SK-N-MC (cell line): ENCODE measurements around the gene TNRC6C.
A peak's percentile ranks its signal among the peaks of the same experiment; 100 is the strongest.

Experiments used
- DNase-seq: peaks from one replicate; pipeline ENCODE4 v3.0.0-alpha.2; 2011; ENCODE audit warnings: low read depth, low spot score
- H3K27ac ChIP-seq: fragments of 200-600 bp; sonication (generic); 2 replicates; pipeline ENCODE4 v1.5.1; 2016; ENCODE audit warnings: mixed run types
- H3K36me3 ChIP-seq: fragments of 200-600 bp; sonication (generic); 2 replicates; pipeline ENCODE4 v1.6.1; 2017; ENCODE audit warnings: antibody characterized with exemption, low read length, mixed read lengths; ENCODE audit not compliant: insufficient read depth
- H3K4me3 ChIP-seq: fragments of 200-600 bp; sonication (generic); 2 replicates; pipeline ENCODE4 v1.5.1; 2016
- H3K9ac ChIP-seq: fragments of 200-600 bp; sonication (generic); 2 replicates; pipeline ENCODE4 v1.8.0; 2017; ENCODE audit warnings: mixed run types, mixed read lengths; ENCODE audit not compliant: insufficient read length
- H3K9me3 ChIP-seq: fragments of 200-600 bp; sonication (generic); 2 replicates; pipeline ENCODE4 v1.6.1; 2017; ENCODE audit warnings: low read depth, mild to moderate bottlenecking, antibody characterized with exemption, low read length, moderate library complexity, mixed read lengths
- EZH2 ChIP-seq: fragments of 200-600 bp; sonication (generic); IDR thresholded peaks from one replicate; pipeline ENCODE4 v1.6.1; 2017; ENCODE audit warnings: antibody characterized with exemption
- FOXP2 ChIP-seq: optimal IDR thresholded peaks from 2 replicates; pipeline ENCODE3; 2011; ENCODE audit warnings: mild to moderate bottlenecking, moderate library complexity; ENCODE audit not compliant: insufficient read depth; ENCODE audit errors: extremely low read length, control extremely low read depth
- POLR2AphosphoS5 ChIP-seq: IDR thresholded peaks from 2 replicates; pipeline ENCODE4 v1.6.1; 2012; ENCODE audit warnings: mild to moderate bottlenecking, low read depth, low read length, borderline replicate concordance

TNRC6C gene

DNA sequence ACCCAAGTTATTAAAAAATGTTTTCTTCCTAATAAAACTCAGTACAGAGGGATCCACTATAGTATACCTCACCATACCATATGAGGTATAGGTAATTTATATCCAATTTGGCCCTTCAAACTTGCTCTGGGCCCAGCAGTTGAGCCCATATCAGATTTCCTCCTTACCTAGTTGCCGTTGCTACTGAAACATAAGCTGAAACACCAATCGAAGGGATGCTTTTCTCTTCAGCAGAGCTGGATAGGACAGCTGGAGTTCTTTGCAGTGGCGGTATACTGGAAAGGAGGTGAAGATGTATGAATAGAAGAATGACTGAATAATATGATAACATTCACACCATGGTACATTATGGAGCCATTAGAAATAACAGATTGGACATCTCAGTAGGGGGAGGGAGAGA lies 42.7 kb downstream of the TNRC6C start:
- no peaks in the 10 kb centered on the region for H3K9me3 ChIP-seq
- TF ChIP-seq EZH2 (no peak), FOXP2 (no peak), POLR2AphosphoS5 (no peak)
- peak overlapping the region; percentile 17 for H3K9ac ChIP-seq
- no peak overlapping the region for H3K4me3 ChIP-seq
- no peak for DNase-seq
- no peaks in the 10 kb centered on the region for H3K36me3 ChIP-seq
- H3K27ac ChIP-seq = peak overlapping the region; percentile 59; the same call in 1 of the 2 replicates

DNA sequence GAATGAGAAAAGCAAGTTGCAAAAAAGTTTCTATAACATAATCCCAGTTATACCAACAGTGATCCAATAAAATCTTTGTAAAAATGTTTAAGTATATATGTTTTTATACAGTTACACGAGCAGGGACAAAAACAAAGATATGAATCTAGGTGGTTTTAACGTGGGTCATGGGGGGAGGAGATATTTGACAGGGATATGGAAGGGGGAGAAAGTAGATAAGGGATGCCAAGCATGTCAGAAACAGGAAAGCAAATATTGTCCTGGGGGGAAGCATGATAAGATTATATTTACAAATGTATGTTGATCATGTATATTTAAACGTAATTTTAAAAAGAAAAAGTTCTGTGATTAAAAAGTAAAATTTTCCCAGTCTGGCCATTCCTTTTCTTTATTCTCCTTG lies 43.1 kb downstream of the TNRC6C start:
- Histone ChIP-seq H3K9me3 (no peaks in the 10 kb centered on the region), H3K36me3 (no peaks in the 10 kb centered on the region), H3K4me3 (no peak overlapping the region), H3K27ac (no peak overlapping the region), H3K9ac (no peak overlapping the region)
- TF ChIP-seq FOXP2 = no peak
- TF ChIP-seq POLR2AphosphoS5 = no peak
- DNase-seq = no peak

DNA sequence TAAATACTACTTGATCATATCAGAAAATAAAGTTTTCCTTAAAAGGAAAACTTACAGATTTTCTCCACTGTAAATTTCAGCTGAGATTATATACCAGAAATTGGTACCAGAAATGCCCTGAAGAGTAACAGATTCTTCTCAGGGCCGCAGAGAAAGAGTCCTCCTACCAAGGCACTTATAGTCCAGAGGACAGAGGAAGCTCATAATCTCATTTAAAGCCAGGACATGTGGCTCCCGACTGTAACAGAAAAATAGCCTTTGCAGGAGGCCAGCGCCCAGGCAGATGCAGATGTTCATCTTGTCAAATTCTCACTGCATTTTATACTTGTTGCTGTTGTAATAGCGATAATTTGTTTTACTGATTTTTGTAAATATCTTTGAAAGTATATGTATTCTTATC lies 43.7 kb downstream of the TNRC6C start:
- no peaks in the 10 kb centered on the region for H3K9me3 ChIP-seq
- DNase-seq = no peak
- no peak overlapping the region for H3K4me3 ChIP-seq
- H3K9ac ChIP-seq = no peak overlapping the region
- TF ChIP-seq FOXP2 = no peak
- no peak for TF ChIP-seq POLR2AphosphoS5
- TF ChIP-seq EZH2 = no peak
- no peak overlapping the region for H3K27ac ChIP-seq
- H3K36me3 ChIP-seq = no peaks in the 10 kb centered on the region

DNA sequence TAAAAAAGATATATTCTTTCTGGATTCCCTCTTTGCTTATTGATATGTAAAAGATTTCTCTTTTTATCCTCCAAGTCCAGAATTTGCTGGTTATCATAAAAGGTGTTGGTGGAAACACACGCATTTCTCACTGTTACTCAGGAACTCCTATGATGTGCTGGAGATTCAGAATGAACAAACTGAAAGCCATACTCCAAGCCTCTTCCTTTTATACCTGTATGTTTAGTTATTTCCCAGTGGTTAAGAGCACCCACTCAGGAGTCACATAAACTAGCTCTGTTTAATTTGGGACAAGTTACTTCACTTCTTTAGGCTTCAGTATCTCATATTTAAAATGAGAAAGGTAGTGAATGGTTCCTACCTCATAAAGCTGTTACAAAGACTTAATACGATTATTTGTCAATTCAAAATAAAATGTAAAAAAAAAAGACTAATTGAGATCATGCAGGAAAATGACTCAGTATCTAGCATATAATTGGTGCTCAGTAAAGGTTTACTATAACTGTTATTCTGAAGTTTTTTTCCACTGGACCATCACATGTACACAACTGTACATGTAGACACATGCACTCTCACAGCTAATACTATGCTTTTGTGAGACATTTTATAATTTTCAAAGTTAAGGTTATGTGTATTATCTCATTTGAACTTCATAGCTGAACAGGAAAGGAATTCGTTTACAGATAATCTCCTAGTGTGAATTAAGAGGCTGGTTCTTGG lies 47.1 kb downstream of the TNRC6C start:
- TF ChIP-seq EZH2 (no peak), POLR2AphosphoS5 (no peak), FOXP2 (no peak)
- DNase-seq = no peak
- no peak overlapping the region for H3K4me3 ChIP-seq
- no peak overlapping the region for H3K9ac ChIP-seq
- H3K27ac ChIP-seq = no peak overlapping the region
- H3K36me3 ChIP-seq = no peaks in the 10 kb centered on the region
- no peaks in the 10 kb centered on the region for H3K9me3 ChIP-seq

GRCh38 chr17:78006338-78006737 lies 47.8 kb downstream of the TNRC6C start:
- DNase-seq = no peak
- H3K9me3 ChIP-seq = no peaks in the 10 kb centered on the region
- H3K27ac ChIP-seq = no peak overlapping the region
- H3K9ac ChIP-seq = no peak overlapping the region
- H3K4me3 ChIP-seq = no peak overlapping the region
- TF ChIP-seq EZH2 = no peak
- no peaks in the 10 kb centered on the region for H3K36me3 ChIP-seq

GRCh38 chr17:78007647-78008046 lies 49.1 kb downstream of the TNRC6C start:
- DNase-seq = no peak
- Histone ChIP-seq H3K9me3 (no peaks in the 10 kb centered on the region), H3K4me3 (no peak overlapping the region), H3K27ac (no peak overlapping the region), H3K36me3 (no peaks in the 10 kb centered on the region), H3K9ac (no peak overlapping the region)
- TF ChIP-seq POLR2AphosphoS5 (no peak), FOXP2 (no peak), EZH2 (no peak)

DNA sequence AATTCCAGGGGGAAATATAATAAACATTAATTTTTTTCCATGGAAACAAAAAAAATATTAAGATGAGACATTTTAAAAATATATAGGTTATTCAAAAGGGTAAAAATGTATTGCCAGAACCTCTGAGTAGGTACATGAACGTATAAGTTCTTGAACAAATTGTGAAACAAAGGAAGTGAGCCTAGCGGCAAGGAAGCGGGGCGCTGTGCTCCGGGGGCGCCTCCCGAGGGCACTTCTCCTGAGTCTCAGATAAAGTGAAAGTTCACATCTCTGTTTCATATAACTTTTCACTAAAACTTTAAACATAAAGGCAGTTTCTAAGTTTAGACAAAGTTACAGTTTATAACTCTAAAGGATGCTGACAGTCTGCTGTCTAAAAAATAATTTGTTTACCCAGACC lies 52.3 kb downstream of the TNRC6C start:
- no peak for DNase-seq
- H3K4me3 ChIP-seq = no peak overlapping the region
- H3K9ac ChIP-seq = no peak overlapping the region
- no peak overlapping the region for H3K27ac ChIP-seq
- TF ChIP-seq EZH2 (no peak), FOXP2 (no peak), POLR2AphosphoS5 (no peak)
- H3K36me3 ChIP-seq = no peaks in the 10 kb centered on the region
- H3K9me3 ChIP-seq = no peaks in the 10 kb centered on the region

DNA sequence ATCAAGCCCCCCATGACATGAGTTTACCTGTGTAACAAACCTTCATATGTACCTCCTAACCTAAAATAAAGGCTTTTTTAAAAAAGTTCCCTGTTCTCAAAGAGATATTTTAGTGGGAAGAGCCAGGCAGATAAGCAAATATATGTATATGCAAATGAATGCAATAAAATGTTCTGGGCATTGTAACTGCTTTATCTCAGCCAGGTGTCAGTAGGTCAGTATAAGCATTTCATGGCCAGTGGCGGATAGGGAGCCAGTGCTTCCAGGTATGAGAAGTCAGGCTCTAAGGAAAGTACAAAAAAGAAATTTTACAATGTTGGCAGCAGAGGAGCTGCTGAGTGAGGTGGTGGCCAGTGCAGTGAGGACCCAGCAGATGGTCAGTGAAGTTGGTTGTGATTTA lies 53.9 kb downstream of the TNRC6C start:
- no peaks in the 10 kb centered on the region for H3K9me3 ChIP-seq
- no peak overlapping the region for H3K9ac ChIP-seq
- no peak for DNase-seq
- H3K27ac ChIP-seq = no peak overlapping the region
- H3K36me3 ChIP-seq = no peaks in the 10 kb centered on the region
- TF ChIP-seq EZH2 = no peak
- no peak for TF ChIP-seq POLR2AphosphoS5
- no peak for TF ChIP-seq FOXP2
- H3K4me3 ChIP-seq = no peak overlapping the region
